IPS DF 6.9 (cell line): ENCODE data around the gene GPR137C.
"Not testable (repeated sequence)": the region's sequence is repeated elsewhere in the genome, so short reads cannot be mapped to it uniquely, and the experiment has no call there.

Experiments
- DNase-seq: peaks from one replicate; pipeline ENCODE4 v3.0.0-alpha.2; 2013; ENCODE audit warnings: low read depth, low spot score
- H3K27ac ChIP-seq: one replicate; pipeline ENCODE4 v1.5.1; 2013; ENCODE audit warnings: low read length, control low read depth
- H3K27me3 ChIP-seq: 2 replicates; pipeline ENCODE4 v1.6.1; 2013; ENCODE audit warnings: mild to moderate bottlenecking, low read length; ENCODE audit not compliant: control insufficient read depth, insufficient read depth
- H3K36me3 ChIP-seq: 2 replicates; pipeline ENCODE4 v1.6.1; 2013; ENCODE audit warnings: low read length; ENCODE audit not compliant: control insufficient read depth, insufficient read depth
- H3K4me1 ChIP-seq: 2 replicates; pipeline ENCODE4 v1.6.1; 2013; ENCODE audit warnings: low read length; ENCODE audit not compliant: control insufficient read depth, insufficient read depth
- H3K4me3 ChIP-seq: 2 replicates; pipeline ENCODE4 v1.5.1; 2013; ENCODE audit warnings: mild to moderate bottlenecking, low read length
- H3K9me3 ChIP-seq: 2 replicates; pipeline ENCODE4 v1.6.1; 2013; ENCODE audit warnings: low read length, inconsistent platforms; ENCODE audit not compliant: control insufficient read depth, insufficient read depth
- WGBS: extraction: QIAGEN DNeasy Blood & Tissue Kit; methylation state at CpG from one replicate; pipeline ENCODE4 v1.1.7; 2013; ENCODE audit warnings: mixed read lengths, missing lambda C conversion rate; ENCODE audit not compliant: insufficient read length, insufficient coverage; 5-methylcytosine and 5-hydroxymethylcytosine counted together

GPR137C gene

DNA sequence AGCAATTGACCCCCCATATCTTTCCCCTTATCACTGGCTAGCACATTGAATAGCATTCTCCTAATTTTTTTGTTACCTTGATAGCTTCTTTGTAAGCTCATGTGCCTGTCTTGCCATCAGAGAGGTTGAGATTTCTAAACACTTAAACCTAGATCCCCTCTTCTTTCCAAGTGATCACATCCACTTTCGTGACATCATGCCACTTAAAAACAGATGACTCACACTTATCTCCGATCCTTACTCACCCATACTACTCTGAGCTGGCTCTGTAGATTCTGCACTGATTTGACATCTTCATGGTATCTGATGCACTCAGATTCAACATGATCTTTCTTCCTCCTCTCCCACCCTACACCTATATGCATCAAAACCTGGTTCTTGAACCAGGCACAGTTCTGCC lies 10.5 kb downstream of the GPR137C start:
- Histone ChIP-seq H3K27ac (no peak overlapping the region), H3K4me3 (no peak overlapping the region), H3K9me3 (no peaks in the 10 kb centered on the region), H3K4me1 (no peaks in the 10 kb centered on the region), H3K36me3 (no peaks in the 10 kb centered on the region), H3K27me3 (no peaks in the 10 kb centered on the region)
- WGBS, result no CpG with 5 or more reads among the region's 2 CpGs
- no peak for DNase-seq

DNA sequence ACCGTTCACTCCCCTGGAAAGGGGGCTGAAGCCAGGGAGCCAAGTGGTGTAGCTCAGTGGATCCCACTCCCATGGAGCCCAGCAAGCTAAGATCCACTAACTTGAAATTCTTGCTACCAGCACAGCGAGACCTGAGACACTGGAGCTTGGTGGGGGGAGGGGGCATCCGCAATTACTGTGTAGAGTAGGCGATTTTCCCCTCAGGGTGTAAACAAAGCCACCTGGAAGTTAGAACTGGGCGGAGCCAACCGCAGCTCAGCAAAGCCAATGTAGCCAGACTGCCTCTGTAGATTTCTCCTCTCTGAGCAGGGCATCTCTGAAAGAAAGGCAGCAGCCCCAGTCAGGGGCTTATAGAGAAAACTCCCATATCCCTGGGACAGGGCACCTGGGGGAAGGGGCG lies 15.8 kb downstream of the GPR137C start:
- no CpG with 5 or more reads among the region's 7 CpGs for whole genome bisulfite sequencing
- H3K4me3 ChIP-seq, H3K4me1 ChIP-seq, H3K27me3 ChIP-seq, H3K36me3 ChIP-seq, H3K9me3 ChIP-seq, DNase-seq, H3K27ac ChIP-seq: not testable (repeated sequence)

- WGBS, result no CpG with 5 or more reads among the region's 2 CpGs
- Histone ChIP-seq H3K9me3 (no peaks in the 10 kb centered on the region), H3K4me1 (no peaks in the 10 kb centered on the region), H3K27me3 (no peaks in the 10 kb centered on the region), H3K27ac (no peak overlapping the region), H3K4me3 (no peak overlapping the region), H3K36me3 (no peaks in the 10 kb centered on the region)
- DNase-seq, result no peak
Measured at GRCh38 chr14:52575858-52576257, 23.2 kb downstream of the GPR137C start.

- Histone ChIP-seq H3K27ac (no peak overlapping the region), H3K4me1 (0 out of 2 replicates have a peak, but pooled peaks cover 1% of the 10 kb centered on the region), H3K36me3 (no peaks in the 10 kb centered on the region), H3K27me3 (no peaks in the 10 kb centered on the region), H3K9me3 (no peaks in the 10 kb centered on the region), H3K4me3 (no peak overlapping the region)
- DNase-seq, result no peak
Measured at GRCh38 chr14:52583544-52583943, 30.9 kb downstream of the GPR137C start.

- no peak for DNase-seq
- no peaks in the 10 kb centered on the region for H3K9me3 ChIP-seq
- no peak overlapping the region for H3K27ac ChIP-seq
- WGBS, result no CpG with 5 or more reads among the region's 4 CpGs
- H3K4me1 ChIP-seq, result 0 out of 2 replicates have a peak, but pooled peaks cover 1% of the 10 kb centered on the region
- no peaks in the 10 kb centered on the region for H3K27me3 ChIP-seq
- H3K4me3 ChIP-seq, result no peak overlapping the region
- H3K36me3 ChIP-seq, result no peaks in the 10 kb centered on the region
Measured at GRCh38 chr14:52589646-52590045, 37.0 kb downstream of the GPR137C start.

GRCh38 chr14:52590318-52590717 lies 37.7 kb downstream of the GPR137C start:
- H3K4me3 ChIP-seq, result no peak overlapping the region
- no peak for DNase-seq
- H3K9me3 ChIP-seq, result no peaks in the 10 kb centered on the region
- H3K27ac ChIP-seq, result no peak overlapping the region
- no peaks in the 10 kb centered on the region for H3K27me3 ChIP-seq
- H3K36me3 ChIP-seq, result no peaks in the 10 kb centered on the region
- 0 out of 2 replicates have a peak, but pooled peaks cover 1% of the 10 kb centered on the region for H3K4me1 ChIP-seq
- WGBS, result no CpG with 5 or more reads among the region's 1 CpG

DNA sequence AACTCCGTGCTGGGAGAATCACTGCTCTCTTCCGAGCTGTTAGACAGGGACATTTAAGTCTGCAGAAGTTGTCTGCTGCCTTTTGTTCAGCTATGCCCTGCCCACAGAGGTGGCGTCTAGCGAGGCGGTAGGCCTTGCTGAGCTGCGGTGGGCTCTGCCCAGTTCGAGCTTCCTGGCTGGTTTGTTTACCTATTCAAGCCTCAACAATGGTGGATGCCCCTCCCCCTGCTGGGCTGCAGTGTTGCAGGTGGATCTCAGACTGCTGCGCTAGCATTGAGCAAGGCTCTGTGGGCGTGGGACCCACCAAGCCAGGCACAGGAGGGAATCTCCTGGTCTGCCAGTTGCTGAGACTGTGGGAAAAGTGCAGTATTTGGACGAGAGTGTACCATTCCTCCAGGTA lies 43.7 kb downstream of the GPR137C start:
- WGBS, result no CpG with 5 or more reads among the region's 10 CpGs
- H3K4me1 ChIP-seq, result no peaks in the 10 kb centered on the region
- no peak overlapping the region for H3K27ac ChIP-seq
- no peaks in the 10 kb centered on the region for H3K9me3 ChIP-seq
- H3K36me3 ChIP-seq, result no peaks in the 10 kb centered on the region
- no peak overlapping the region for H3K4me3 ChIP-seq
- no peak for DNase-seq
- no peaks in the 10 kb centered on the region for H3K27me3 ChIP-seq

DNA sequence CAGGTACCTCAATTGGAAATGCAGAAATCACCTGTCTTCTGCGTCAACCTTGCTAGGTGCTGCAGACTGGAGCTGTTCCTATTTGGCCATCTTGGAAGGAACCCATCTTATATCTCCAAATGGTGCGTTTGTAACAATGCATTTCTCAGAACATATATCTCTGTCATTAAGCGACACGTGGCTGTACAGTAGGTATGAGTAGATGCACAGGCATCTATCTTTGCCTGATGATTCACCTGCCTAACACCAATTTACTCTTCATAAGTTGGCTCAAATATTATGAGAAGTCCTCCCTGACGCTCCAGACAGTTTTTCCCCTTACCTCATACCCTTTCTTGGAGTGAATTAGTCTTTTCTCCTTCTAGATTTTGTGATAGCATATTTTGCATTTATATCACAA lies 44.2 kb downstream of the GPR137C start:
- no peaks in the 10 kb centered on the region for H3K9me3 ChIP-seq
- H3K27me3 ChIP-seq, result no peaks in the 10 kb centered on the region
- no peaks in the 10 kb centered on the region for H3K4me1 ChIP-seq
- no peaks in the 10 kb centered on the region for H3K36me3 ChIP-seq
- H3K4me3 ChIP-seq, result no peak overlapping the region
- H3K27ac ChIP-seq, result no peak overlapping the region
- WGBS, result no CpG with 5 or more reads among the region's 5 CpGs
- no peak for DNase-seq

GRCh38 chr14:52598568-52598967 lies 45.9 kb downstream of the GPR137C start:
- H3K36me3 ChIP-seq, result no peaks in the 10 kb centered on the region

DNA sequence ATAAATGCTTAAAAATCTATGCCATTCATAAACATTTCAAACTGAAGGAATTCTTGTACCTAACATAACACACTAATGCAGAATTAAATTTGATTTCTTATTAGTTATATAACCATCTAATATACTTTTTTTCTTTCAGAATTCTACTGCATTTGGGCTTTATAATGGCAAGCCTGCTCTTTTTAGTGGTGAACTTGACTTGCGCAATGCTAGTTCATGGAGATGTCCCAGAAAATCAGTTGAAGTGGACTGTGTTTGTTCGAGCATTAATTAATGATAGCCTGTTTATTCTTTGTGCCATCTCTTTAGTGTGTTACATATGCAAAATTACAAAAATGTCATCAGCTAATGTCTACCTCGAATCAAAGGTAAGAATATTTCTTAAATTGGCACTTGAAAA lies 47.3 kb downstream of the GPR137C start:
- H3K4me3 ChIP-seq, result no peak overlapping the region
- H3K27me3 ChIP-seq, result no peaks in the 10 kb centered on the region
- DNase-seq, result no peak
- no CpG with 5 or more reads among the region's 3 CpGs for WGBS
- H3K4me1 ChIP-seq, result no peaks in the 10 kb centered on the region
- no peak overlapping the region for H3K27ac ChIP-seq
- no peaks in the 10 kb centered on the region for H3K9me3 ChIP-seq
- no peaks in the 10 kb centered on the region for H3K36me3 ChIP-seq

More at GRCh38 chr14:52598568-52598967, 45.9 kb downstream of the GPR137C start:
- Histone ChIP-seq H3K9me3 (no peaks in the 10 kb centered on the region), H3K27ac (no peak overlapping the region), H3K27me3 (no peaks in the 10 kb centered on the region), H3K4me1 (no peaks in the 10 kb centered on the region), H3K4me3 (no peak overlapping the region)
- no CpG with 5 or more reads among the region's 1 CpG for WGBS
- no peak for DNase-seq

GRCh38 chr14:52602131-52602530 lies 49.5 kb downstream of the GPR137C start:
- Histone ChIP-seq H3K27me3 (no peaks in the 10 kb centered on the region), H3K9me3 (no peaks in the 10 kb centered on the region), H3K4me1 (no peaks in the 10 kb centered on the region), H3K36me3 (no peaks in the 10 kb centered on the region), H3K27ac (no peak overlapping the region), H3K4me3 (no peak overlapping the region)
- DNase-seq, result no peak
- no CpG with 5 or more reads among the region's 1 CpG for WGBS
